Measurements from ENCODE around the gene S100P. TPM values are rescaled to one million over a fixed set of nuclear protein-coding genes. Genes with fewer than 3 reads are reported as not detected.

Gene S100P
- total RNA-seq, 4 donors from 2014 or later = 15.8 to 65.8 (median 51.8) TPM

DNA sequence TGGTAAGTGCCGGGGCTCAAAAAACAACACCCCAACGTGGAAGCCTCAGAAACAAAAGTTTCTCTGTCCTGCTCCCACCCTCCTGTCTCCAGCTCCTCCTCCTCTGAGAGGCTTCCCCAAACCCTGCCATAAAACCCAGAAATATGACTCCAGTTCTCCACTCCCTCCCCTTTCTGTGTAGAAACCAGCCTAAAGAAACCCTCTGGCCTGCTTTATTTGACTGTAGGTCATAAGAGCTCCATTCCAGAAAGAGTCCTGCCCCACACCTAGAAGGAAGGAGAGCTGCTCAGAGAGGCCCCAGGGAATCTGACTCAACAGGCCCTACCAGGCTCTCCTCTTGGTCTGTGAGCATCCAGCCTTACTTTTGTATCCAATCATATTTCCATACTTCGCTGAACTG lies 872 bp upstream of the S100P start:
- DNase-seq = no peak
- H3K36me3 ChIP-seq = no peaks in the 10 kb centered on the region
- no peak for TF ChIP-seq POLR2A (IDR thresholded peaks at IDR 0.05)
- TF ChIP-seq, protein P1, sequence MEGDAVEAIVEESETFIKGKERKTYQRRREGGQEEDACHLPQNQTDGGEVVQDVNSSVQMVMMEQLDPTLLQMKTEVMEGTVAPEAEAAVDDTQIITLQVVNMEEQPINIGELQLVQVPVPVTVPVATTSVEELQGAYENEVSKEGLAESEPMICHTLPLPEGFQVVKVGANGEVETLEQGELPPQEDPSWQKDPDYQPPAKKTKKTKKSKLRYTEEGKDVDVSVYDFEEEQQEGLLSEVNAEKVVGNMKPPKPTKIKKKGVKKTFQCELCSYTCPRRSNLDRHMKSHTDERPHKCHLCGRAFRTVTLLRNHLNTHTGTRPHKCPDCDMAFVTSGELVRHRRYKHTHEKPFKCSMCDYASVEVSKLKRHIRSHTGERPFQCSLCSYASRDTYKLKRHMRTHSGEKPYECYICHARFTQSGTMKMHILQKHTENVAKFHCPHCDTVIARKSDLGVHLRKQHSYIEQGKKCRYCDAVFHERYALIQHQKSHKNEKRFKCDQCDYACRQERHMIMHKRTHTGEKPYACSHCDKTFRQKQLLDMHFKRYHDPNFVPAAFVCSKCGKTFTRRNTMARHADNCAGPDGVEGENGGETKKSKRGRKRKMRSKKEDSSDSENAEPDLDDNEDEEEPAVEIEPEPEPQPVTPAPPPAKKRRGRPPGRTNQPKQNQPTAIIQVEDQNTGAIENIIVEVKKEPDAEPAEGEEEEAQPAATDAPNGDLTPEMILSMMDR (IDR thresholded peaks at IDR 0.05) = no peak
- WGBS, 2 donors = 88 to 100% methylated on average over 1 of the region's 3 CpGs
- peaks cover 39 to 85% (median 46%) of the 10 kb centered on the region in 3 donors for H3K4me1 ChIP-seq
- intact Hi-C loops (cut with DNase I) = no loop called here
- no peaks in the 10 kb centered on the region for H3K9me3 ChIP-seq
- H3K27ac ChIP-seq = peak overlapping the region; percentile 50 to 67 (median 62)
- no peak overlapping the region for H3K4me3 ChIP-seq
- H3K27me3 ChIP-seq = no peaks in the 10 kb centered on the region

DNA sequence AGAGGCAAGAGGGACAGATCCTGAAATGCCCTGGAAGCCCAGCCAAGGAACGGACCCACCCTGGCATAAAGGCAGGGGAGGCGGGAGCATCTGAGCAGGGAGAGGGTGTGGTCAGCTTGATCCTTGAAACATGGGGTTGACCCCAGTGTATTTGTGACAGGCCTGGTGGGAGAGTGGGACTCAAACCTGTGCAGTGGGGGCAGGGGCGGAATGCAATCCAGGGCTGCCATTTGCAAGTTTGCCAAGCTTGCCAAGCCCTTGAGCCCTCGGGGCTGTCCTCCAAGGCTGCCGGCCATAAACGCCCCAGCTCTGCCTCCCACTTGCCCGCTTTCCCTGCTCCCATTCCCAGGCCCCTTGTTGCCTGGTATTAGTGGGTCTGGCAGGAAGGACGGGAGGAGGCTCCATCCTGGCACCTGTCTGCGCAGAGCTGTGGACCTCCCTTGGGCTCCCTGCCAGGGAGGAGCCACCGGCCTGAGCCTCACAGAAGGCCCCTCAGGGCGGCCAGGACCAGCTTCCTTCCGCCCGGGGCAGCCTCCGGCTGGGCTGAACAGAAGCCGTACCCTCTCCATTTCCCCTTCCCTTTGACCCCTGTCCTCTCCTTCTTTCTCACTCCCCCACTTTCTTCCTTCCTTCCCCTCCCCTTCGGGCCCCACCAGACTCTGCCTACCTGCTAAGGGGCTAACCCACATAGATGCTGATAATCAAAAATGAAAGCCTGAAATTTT lies 661 bp downstream of the S100P start:
- H3K9me3 ChIP-seq = no peaks in the 10 kb centered on the region
- intact Hi-C loops (cut with DNase I) = no loop called here
- 64 to 75% methylated on average over 12 to 15 of the region's 16 CpGs for WGBS, 2 donors
- H3K4me3 ChIP-seq = peak overlapping the region in 3 of 4 donors; percentile 9 to 31 (median 26)
- no peaks in the 10 kb centered on the region for H3K27me3 ChIP-seq
- TF ChIP-seq, protein P1 (IDR thresholded peaks at IDR 0.05) = no peak
- TF ChIP-seq POLR2A (IDR thresholded peaks at IDR 0.05) = peak in 2 of 4 donors; percentile 1 to 13
- peak overlapping the region in 2 of 4 donors; percentile 21 to 50 for H3K27ac ChIP-seq
- H3K4me1 ChIP-seq = peaks cover 30 to 69% (median 32%) of the 10 kb centered on the region in 3 donors
- no peak for DNase-seq
- peaks cover 0 to under 1% (median 0%) of the 10 kb centered on the region in 3 donors for H3K36me3 ChIP-seq

DNA sequence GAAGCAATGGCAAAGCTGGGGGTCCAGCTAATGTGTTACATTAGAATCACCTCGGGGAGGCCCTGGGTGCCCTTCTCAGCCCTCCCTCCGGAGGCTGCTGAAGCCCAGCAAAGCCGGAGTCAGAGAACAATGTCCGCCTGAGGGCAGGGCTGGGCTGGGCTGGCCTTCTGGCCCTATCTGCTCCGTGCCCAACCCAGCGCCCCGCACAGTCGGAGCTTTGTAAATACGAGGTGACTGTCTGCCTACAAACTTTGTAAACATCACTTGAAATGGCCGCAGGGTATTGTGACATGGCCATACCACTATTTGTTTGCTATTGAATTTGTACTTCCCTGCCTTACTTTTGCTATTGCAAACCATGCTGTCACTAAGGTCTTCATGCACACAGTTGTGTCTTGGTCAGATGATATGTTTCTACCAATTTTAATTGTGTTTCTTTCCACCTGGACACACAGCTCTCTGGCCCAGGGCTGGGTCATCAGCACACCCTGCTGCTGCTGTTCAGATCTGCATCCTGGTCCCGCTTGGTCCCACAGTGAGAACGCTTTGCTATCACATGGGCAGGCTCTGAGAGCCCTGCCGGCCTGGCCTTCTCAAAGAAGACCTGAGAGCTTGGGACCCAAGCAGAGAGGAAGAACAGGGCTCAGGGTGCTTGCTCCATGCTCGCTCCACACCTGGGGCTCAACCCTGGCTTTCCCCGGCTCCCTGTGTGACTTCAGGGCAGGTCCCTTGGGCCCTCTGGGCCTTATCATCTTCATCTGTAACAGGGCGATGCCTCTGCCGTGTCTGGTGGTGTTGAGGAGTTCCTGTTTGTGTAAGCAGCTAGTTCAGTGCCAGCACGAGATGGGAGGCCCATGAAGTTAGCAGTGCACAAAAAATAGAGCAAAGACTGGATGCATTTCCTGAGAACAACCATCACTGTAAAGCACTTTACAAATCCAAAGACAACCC lies 2.3 kb downstream of the S100P start:
- TF ChIP-seq, protein P1 (IDR thresholded peaks at IDR 0.05) = peak in 1 of 6 experiments; percentile 19
- TF ChIP-seq POLR2A (IDR thresholded peaks at IDR 0.05) = peak in 1 of 4 donors; percentile 16
- Histone ChIP-seq H3K4me3 (peak overlapping the region in 2 of 4 donors; percentile 15), H3K27me3 (no peaks in the 10 kb centered on the region), H3K4me1 (peaks cover 23 to 56% (median 28%) of the 10 kb centered on the region in 3 donors), H3K36me3 (peaks cover 0 to 15% (median 0%) of the 10 kb centered on the region in 3 donors), H3K27ac (peak overlapping the region; percentile 64 to 84 (median 70)), H3K9me3 (no peaks in the 10 kb centered on the region)
- 31 to 42% methylated on average over 15 to 18 of the region's 18 CpGs for WGBS, 2 donors
- no peak for DNase-seq
- intact Hi-C loops (cut with DNase I) = no loop called here

DNA sequence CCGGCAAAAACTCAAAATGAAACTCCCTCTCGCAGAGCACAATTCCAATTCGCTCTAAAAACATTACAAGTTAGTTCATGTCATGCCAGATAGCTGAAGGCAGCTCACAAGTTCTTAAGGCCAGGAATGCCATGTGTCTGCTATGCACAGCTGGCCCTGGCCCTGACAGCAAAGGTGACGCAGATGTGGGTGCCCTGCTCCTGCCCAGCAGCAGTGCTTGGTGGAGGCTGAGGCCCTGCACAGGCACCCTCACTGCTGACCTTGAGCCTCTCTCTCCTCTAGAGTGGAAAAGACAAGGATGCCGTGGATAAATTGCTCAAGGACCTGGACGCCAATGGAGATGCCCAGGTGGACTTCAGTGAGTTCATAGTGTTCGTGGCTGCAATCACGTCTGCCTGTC lies 2.9 kb downstream of the S100P start:
- intact Hi-C loops (cut with DNase I) = no loop called here
- no peak for DNase-seq
- Histone ChIP-seq H3K4me3 (peak overlapping the region in 1 of 4 donors; percentile 15), H3K27me3 (no peaks in the 10 kb centered on the region), H3K4me1 (peaks cover 23 to 53% (median 28%) of the 10 kb centered on the region in 3 donors), H3K9me3 (no peaks in the 10 kb centered on the region), H3K27ac (peak overlapping the region; percentile 64 to 84 (median 70)), H3K36me3 (peaks cover 0 to 20% (median 0%) of the 10 kb centered on the region in 3 donors)
- TF ChIP-seq POLR2A (IDR thresholded peaks at IDR 0.05) = no peak
- TF ChIP-seq, protein P1 (IDR thresholded peaks at IDR 0.05) = no peak
- 17 to 30% methylated on average over 7 to 8 of the region's 8 CpGs for WGBS, 2 donors
